HG02623 (cell line): Measurements from ENCODE around the gene CBX8.

Experiments
- ATAC-seq: cut with Tn5 transposase; IDR thresholded peaks from one replicate; pipeline ENCODE4 v1.9.1; 2021; ENCODE audit warnings: moderate library complexity; ENCODE audit not compliant: unreplicated experiment

Gene CBX8

DNA sequence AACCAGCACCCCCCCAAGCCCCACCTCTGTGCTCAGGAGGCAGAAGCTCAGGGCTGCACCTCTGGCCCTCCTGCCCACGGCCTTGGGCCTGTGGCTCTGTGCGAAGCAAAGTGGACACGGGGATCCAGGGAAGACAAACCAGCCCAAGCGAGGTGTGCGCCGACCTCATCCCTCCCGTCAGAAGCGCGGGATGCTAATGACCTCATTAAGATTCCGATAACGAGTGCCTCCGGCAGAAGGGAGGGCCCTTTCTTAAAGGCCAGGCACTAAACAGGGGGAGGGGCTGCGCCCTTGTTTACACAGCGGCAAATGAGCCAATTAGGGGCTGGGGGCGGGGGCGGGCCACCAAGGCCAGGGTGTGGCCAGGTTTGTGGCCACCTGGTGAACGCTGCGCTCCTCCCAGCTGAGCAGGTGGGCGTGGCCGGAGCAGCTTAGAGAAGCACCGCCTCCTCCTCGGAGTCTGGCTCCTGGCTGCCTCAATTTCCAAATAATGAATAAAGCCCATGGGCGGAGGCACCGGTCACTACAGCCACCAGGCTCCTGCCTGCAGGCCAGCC lies 39.2 kb upstream of the CBX8 start:
- ATAC-seq: no peak

- ATAC-seq: no peak
Observed at GRCh38 chr17:79835470-79835899, 38.6 kb upstream of the CBX8 start.

- no peak for ATAC-seq
Observed at GRCh38 chr17:79834565-79835469, 37.9 kb upstream of the CBX8 start.

DNA sequence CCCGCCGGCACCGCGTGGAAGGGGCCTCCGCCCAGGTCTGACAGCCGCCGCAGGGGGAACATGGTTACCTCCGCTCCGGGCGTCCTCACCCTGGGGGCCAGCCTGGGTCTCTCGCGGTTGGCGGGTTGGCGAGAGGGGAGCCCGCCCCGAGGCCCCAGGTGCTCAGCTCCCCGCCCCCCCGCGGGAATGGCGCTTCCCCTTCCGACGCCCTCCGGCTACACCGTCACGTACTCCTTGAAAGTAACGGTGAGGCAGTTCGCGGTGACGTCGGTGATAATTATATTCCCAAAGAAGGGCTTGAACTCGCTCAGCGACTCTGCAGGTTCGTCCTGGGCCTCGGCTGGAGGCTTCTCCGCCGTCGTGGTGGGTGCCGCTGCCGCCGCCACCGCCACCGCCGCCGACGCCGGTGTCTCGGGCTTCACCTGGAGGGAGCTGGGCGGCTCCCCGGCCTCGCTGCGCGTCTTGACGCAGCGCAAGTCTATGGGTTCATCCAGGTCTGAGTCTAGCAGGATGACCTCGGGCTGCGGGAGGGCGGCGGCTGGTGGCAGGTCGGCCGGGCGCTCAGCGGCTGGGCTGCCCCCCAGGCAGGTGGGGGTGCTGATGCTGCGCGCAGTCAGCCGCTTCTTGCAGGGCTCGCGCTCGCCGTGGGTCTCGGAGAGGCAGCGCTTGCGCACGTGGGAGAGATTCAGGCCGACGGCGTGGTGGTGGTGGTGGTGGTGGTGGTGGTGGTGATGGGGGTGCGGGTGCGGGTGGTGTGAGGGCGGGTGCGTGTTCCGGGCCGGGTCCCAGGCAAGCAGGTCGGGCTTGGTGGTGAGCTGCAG lies 37.1 kb upstream of the CBX8 start:
- ATAC-seq: no peak

DNA sequence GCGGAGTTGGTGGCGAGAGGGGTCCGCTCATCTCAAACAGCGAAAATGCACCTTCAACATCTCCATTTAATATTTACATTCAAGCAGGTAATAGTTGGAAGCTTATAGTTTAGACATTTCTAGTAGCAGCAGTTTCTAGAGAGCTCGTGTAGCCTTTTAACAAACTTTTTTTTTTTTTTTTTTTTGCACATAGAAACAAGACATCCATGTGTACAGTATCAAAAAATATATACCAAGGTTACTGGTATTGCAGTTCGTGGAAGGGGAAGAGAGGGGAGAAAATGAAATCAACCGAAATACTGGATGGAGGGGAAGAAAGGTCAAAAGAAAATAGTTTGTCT lies 36.2 kb upstream of the CBX8 start:
- no peak for ATAC-seq

- no peak for ATAC-seq
Observed at GRCh38 chr17:79832218-79833109, 35.6 kb upstream of the CBX8 start.

GRCh38 chr17:79831265-79832217 lies 34.7 kb upstream of the CBX8 start:
- ATAC-seq: no peak

DNA sequence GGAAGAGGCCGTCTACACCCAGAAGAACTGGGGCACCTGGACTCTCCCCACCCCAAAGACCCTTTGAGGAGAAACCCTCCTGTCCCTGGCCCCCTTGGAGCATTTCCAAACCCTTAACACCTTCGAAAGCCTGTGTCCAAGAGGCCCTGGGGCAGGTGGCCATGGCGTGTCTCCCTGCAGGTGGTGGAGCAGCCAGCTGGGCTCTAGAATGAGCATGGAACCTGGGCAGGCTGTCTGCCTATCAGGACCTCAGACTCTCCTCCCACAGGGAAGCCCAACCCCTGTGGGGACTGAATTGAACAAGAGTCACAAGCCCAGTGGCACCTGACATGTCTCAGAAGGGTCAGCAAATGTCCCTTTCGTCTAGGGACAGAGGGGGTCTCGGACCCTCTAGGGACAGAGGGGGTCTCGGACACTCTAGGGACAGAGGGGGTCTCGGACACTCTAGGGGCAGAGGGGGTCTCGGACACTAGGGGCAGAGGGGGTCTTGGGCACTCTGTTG lies 33.9 kb upstream of the CBX8 start:
- no peak for ATAC-seq

DNA sequence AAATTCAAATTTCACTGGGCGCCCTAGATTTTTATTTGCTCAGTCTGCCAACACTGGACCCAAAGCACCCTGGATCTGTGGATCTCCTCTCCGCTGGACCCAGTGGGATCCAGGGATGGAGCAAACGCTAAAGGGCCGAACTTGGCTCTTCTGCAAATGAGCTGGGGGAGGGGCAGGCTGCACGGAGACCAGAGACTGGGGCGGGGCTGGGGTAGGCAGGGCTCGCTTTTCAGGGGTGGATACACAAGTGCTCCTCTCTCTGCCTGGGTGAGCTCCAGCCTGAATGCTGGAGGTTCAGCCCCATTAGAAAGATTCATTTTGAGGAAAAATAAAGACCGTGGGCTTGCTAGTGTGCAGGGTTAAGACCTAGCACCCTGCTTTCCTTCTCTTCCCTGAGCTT lies 33.4 kb upstream of the CBX8 start:
- no peak for ATAC-seq

GRCh38 chr17:79829457-79829856 lies 32.6 kb upstream of the CBX8 start:
- ATAC-seq: no peak

GRCh38 chr17:79829004-79829403 lies 32.1 kb upstream of the CBX8 start:
- ATAC-seq: no peak

- no peak for ATAC-seq
Observed at GRCh38 chr17:79826841-79827578, 30.1 kb upstream of the CBX8 start.

DNA sequence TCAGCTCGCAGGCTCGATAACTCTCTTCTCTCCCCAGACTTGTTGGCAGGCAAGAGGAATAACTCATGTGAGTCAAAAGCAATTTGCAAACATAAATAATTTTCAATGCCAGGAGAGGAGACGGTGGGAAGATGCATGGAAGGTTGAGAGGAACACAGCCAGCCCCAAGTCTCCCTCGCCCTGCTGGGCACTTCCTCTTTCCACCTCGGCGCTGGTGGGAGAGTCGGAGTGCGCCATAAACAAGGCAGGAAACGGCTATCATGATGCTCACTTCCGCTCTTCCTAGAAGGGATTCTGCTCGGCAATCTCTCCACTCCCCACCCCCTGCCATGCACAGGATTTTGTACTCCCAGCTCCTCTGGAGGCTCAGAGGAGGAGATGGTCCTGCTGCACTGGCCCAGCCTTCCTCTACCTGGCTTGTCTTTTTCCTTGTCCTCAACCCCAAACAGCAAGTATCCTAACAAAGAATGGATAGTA lies 29.4 kb upstream of the CBX8 start:
- ATAC-seq: no peak

DNA sequence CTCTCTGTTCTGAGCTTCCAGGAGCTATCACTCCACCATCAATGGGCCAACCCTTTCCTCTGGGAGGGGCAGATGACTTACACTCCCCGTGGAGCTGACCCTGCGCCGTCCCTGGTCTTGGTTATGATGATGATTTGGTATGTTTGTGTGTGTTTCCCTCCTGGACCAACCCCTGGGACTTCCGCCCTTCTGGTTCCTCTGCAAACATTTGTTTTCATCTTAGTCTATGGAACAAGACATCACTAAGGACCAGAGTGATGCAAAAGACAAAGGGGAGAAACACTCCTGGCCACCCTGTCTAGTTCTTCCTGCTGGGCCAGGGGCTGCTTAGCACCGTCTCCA lies 28.7 kb upstream of the CBX8 start:
- ATAC-seq: no peak

- ATAC-seq: no peak
Observed at GRCh38 chr17:79824893-79825579, 28.2 kb upstream of the CBX8 start.

DNA sequence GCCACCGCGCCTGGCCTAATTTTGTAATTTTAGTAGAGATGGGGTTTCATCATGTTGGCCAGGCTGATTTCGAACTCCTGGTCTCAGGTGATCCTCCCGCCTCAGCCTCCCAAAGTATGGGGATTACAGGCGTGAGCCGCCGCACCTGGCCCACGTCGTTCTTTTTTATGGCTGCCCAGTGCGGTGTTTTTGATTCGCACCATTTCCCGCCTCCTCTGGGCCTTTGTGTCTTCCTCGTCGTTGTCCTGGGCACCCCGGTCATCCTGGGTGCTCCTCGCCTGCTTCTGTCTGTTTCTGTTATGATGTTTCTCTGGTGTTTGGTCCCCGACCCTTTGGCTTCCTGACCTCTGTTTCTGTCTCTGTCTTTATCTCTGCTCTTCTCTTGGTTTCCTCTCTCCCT lies 27.4 kb upstream of the CBX8 start:
- ATAC-seq: no peak

GRCh38 chr17:79822583-79823124 lies 25.8 kb upstream of the CBX8 start:
- no peak for ATAC-seq
